WTC11 (cell line): Measurements from ENCODE around the gene ANKRD30B.
"Not testable (repeated sequence)": the region's sequence is repeated elsewhere in the genome, so short reads cannot be mapped to it uniquely, and the experiment has no call there.

Experiments used
- KAT7 ChIP-seq: sonication (generic); formaldehyde crosslinking; IDR thresholded peaks from 2 replicates; pipeline ENCODE4 v1.8.1; 2023; ENCODE audit warnings: missing genetic modification reagents, mild to moderate bottlenecking, borderline replicate concordance
- NFATC4 ChIP-seq: fragments of 250-450 bp; sonication (Bioruptor Pico); IDR thresholded peaks from 2 replicates; pipeline ENCODE4 v1.9.0; 2021; ENCODE audit warnings: mild to moderate bottlenecking
- NR3C1 ChIP-seq: sonication (generic); formaldehyde crosslinking; conservative IDR thresholded peaks from 2 replicates; pipeline ENCODE4 v1.8.1; 2023; ENCODE audit warnings: low read depth, mild to moderate bottlenecking, missing genetic modification reagents
- STAT6 ChIP-seq: sonication (generic); formaldehyde crosslinking; conservative IDR thresholded peaks from 2 replicates; pipeline ENCODE4 v1.8.1; 2023; ENCODE audit warnings: mild to moderate bottlenecking, low read depth, missing genetic modification reagents, moderate library complexity
- TEAD4 ChIP-seq: sonication (generic); formaldehyde crosslinking; IDR thresholded peaks from 2 replicates; pipeline ENCODE4 v1.8.0; 2022; ENCODE audit warnings: mild to moderate bottlenecking, missing genetic modification reagents
- ZBTB21 ChIP-seq: sonication (generic); formaldehyde crosslinking; IDR thresholded peaks from 2 replicates; pipeline ENCODE4 v1.8.1; 2023; ENCODE audit warnings: mild to moderate bottlenecking, missing genetic modification reagents, borderline replicate concordance
- ZNF317 ChIP-seq: sonication (generic); formaldehyde crosslinking; IDR thresholded peaks from 2 replicates; pipeline ENCODE4 v1.8.1; 2023; ENCODE audit warnings: low read depth, mild to moderate bottlenecking, moderate library complexity, missing genetic modification reagents, borderline replicate concordance
- ZNF423 ChIP-seq: fragments of 250-450 bp; sonication (Bioruptor Pico); IDR thresholded peaks from 2 replicates; pipeline ENCODE4 v2.1.2; 2022; ENCODE audit warnings: mild to moderate bottlenecking, moderate library complexity
- TF ChIP-seq, protein P1 (sequence below): fragments of 200-600 bp; IDR thresholded peaks from 2 replicates; pipeline ENCODE4 v1.8.0; 2022; ENCODE audit warnings: antibody characterized with exemption
- TF ChIP-seq, protein P2 (sequence below): fragments of 250-450 bp; sonication (Bioruptor Pico); IDR thresholded peaks from 2 replicates; pipeline ENCODE4 v1.9.0; 2021; ENCODE audit warnings: mild to moderate bottlenecking
- TF ChIP-seq, protein P3 (sequence below): sonication (generic); formaldehyde crosslinking; IDR thresholded peaks from 2 replicates; pipeline ENCODE4 v1.8.0; 2022; ENCODE audit warnings: mild to moderate bottlenecking, missing genetic modification reagents
- TF ChIP-seq, protein P4 (sequence below): sonication (generic); formaldehyde crosslinking; IDR thresholded peaks from 2 replicates; pipeline ENCODE4 v1.8.1; 2023; ENCODE audit warnings: mild to moderate bottlenecking, missing genetic modification reagents, borderline replicate concordance
- TF ChIP-seq, protein P5 (sequence below): sonication (generic); formaldehyde crosslinking; IDR thresholded peaks from 2 replicates; pipeline ENCODE4 v1.8.0; 2022; ENCODE audit warnings: mild to moderate bottlenecking, missing genetic modification reagents
- TF ChIP-seq, protein P6 (sequence below): sonication (generic); formaldehyde crosslinking; conservative IDR thresholded peaks from 2 replicates; pipeline ENCODE4 v1.8.1; 2022; ENCODE audit warnings: mild to moderate bottlenecking, missing genetic modification reagents

- TF ChIP-seq, protein P1, sequence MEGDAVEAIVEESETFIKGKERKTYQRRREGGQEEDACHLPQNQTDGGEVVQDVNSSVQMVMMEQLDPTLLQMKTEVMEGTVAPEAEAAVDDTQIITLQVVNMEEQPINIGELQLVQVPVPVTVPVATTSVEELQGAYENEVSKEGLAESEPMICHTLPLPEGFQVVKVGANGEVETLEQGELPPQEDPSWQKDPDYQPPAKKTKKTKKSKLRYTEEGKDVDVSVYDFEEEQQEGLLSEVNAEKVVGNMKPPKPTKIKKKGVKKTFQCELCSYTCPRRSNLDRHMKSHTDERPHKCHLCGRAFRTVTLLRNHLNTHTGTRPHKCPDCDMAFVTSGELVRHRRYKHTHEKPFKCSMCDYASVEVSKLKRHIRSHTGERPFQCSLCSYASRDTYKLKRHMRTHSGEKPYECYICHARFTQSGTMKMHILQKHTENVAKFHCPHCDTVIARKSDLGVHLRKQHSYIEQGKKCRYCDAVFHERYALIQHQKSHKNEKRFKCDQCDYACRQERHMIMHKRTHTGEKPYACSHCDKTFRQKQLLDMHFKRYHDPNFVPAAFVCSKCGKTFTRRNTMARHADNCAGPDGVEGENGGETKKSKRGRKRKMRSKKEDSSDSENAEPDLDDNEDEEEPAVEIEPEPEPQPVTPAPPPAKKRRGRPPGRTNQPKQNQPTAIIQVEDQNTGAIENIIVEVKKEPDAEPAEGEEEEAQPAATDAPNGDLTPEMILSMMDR: not testable (repeated sequence)
- TF ChIP-seq, protein P2, sequence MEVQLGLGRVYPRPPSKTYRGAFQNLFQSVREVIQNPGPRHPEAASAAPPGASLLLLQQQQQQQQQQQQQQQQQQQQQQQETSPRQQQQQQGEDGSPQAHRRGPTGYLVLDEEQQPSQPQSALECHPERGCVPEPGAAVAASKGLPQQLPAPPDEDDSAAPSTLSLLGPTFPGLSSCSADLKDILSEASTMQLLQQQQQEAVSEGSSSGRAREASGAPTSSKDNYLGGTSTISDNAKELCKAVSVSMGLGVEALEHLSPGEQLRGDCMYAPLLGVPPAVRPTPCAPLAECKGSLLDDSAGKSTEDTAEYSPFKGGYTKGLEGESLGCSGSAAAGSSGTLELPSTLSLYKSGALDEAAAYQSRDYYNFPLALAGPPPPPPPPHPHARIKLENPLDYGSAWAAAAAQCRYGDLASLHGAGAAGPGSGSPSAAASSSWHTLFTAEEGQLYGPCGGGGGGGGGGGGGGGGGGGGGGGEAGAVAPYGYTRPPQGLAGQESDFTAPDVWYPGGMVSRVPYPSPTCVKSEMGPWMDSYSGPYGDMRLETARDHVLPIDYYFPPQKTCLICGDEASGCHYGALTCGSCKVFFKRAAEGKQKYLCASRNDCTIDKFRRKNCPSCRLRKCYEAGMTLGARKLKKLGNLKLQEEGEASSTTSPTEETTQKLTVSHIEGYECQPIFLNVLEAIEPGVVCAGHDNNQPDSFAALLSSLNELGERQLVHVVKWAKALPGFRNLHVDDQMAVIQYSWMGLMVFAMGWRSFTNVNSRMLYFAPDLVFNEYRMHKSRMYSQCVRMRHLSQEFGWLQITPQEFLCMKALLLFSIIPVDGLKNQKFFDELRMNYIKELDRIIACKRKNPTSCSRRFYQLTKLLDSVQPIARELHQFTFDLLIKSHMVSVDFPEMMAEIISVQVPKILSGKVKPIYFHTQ (CRISPR knock-in tag): not testable (repeated sequence)
- not testable (repeated sequence) for TF ChIP-seq STAT6 (CRISPR knock-in tag); ZNF317 (CRISPR knock-in tag); TEAD4 (CRISPR knock-in tag); ZNF423; NR3C1 (CRISPR knock-in tag); ZBTB21 (CRISPR knock-in tag); KAT7 (CRISPR knock-in tag); NFATC4
- TF ChIP-seq, protein P3, sequence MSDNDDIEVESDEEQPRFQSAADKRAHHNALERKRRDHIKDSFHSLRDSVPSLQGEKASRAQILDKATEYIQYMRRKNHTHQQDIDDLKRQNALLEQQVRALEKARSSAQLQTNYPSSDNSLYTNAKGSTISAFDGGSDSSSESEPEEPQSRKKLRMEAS (CRISPR knock-in tag): not testable (repeated sequence)
- TF ChIP-seq, protein P4, sequence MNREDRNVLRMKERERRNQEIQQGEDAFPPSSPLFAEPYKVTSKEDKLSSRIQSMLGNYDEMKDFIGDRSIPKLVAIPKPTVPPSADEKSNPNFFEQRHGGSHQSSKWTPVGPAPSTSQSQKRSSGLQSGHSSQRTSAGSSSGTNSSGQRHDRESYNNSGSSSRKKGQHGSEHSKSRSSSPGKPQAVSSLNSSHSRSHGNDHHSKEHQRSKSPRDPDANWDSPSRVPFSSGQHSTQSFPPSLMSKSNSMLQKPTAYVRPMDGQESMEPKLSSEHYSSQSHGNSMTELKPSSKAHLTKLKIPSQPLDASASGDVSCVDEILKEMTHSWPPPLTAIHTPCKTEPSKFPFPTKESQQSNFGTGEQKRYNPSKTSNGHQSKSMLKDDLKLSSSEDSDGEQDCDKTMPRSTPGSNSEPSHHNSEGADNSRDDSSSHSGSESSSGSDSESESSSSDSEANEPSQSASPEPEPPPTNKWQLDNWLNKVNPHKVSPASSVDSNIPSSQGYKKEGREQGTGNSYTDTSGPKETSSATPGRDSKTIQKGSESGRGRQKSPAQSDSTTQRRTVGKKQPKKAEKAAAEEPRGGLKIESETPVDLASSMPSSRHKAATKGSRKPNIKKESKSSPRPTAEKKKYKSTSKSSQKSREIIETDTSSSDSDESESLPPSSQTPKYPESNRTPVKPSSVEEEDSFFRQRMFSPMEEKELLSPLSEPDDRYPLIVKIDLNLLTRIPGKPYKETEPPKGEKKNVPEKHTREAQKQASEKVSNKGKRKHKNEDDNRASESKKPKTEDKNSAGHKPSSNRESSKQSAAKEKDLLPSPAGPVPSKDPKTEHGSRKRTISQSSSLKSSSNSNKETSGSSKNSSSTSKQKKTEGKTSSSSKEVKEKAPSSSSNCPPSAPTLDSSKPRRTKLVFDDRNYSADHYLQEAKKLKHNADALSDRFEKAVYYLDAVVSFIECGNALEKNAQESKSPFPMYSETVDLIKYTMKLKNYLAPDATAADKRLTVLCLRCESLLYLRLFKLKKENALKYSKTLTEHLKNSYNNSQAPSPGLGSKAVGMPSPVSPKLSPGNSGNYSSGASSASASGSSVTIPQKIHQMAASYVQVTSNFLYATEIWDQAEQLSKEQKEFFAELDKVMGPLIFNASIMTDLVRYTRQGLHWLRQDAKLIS: not testable (repeated sequence)
- TF ChIP-seq, protein P5, sequence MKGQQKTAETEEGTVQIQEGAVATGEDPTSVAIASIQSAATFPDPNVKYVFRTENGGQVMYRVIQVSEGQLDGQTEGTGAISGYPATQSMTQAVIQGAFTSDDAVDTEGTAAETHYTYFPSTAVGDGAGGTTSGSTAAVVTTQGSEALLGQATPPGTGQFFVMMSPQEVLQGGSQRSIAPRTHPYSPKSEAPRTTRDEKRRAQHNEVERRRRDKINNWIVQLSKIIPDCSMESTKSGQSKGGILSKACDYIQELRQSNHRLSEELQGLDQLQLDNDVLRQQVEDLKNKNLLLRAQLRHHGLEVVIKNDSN (CRISPR knock-in tag): not testable (repeated sequence)
- TF ChIP-seq, protein P6, sequence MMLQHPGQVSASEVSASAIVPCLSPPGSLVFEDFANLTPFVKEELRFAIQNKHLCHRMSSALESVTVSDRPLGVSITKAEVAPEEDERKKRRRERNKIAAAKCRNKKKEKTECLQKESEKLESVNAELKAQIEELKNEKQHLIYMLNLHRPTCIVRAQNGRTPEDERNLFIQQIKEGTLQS (CRISPR knock-in tag): not testable (repeated sequence)
Measured at GRCh38 chr18:14858514-14858913, 110.5 kb downstream of the ANKRD30B start.
